Gastrocnemius medialis (tissue), 4 donors: ENCODE results near the gene MAB21L1.

Experiments used
- POLR2A ChIP-seq, 2 donors: fragments of 450-650 bp; IDR thresholded peaks; one replicate each; pipeline ENCODE4 v1.6.1; 2017; ENCODE audit warnings: antibody characterized with exemption in 2 of 2, mild to moderate bottlenecking in 2 of 2, moderate library complexity in 2 of 2
- TF ChIP-seq, protein P1 (sequence below), 5 experiments: fragments of 450-650 bp in 3 of 5; fragments of 200-600 bp in 2 of 5; sonication (generic) in 2 of 5; IDR thresholded peaks in 4 of 5; conservative IDR thresholded peaks in 1 of 5; 1 replicate in 4 of 5; 2 replicates in 1 of 5; pipeline ENCODE4 v1.5.1; 2016 to 2019; ENCODE audit warnings: antibody characterized with exemption in 5 of 5, mild to moderate bottlenecking in 3 of 5, moderate library complexity in 3 of 5

DNA sequence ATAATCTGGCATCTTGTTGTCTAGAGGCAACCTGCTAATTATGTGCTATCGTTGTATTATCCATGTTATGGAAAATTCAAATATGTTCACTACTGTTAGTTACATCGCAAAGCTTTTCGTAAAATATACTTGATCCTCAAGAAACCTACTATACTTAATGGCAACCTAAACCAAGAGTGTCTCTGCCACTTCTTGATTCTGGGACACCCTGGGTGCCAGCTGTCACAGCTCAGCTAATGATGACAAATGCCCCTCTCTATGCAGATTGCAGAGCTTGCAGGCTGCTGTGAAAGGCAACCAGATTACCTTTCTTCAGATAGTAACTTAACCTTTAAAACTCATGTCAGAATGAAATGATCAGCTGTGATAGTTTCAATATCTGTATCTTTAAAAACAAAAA lies 8.9 kb upstream of the MAB21L1 start:
- no peak for TF ChIP-seq POLR2A (IDR thresholded peaks at IDR 0.05)
- TF ChIP-seq, protein P1, sequence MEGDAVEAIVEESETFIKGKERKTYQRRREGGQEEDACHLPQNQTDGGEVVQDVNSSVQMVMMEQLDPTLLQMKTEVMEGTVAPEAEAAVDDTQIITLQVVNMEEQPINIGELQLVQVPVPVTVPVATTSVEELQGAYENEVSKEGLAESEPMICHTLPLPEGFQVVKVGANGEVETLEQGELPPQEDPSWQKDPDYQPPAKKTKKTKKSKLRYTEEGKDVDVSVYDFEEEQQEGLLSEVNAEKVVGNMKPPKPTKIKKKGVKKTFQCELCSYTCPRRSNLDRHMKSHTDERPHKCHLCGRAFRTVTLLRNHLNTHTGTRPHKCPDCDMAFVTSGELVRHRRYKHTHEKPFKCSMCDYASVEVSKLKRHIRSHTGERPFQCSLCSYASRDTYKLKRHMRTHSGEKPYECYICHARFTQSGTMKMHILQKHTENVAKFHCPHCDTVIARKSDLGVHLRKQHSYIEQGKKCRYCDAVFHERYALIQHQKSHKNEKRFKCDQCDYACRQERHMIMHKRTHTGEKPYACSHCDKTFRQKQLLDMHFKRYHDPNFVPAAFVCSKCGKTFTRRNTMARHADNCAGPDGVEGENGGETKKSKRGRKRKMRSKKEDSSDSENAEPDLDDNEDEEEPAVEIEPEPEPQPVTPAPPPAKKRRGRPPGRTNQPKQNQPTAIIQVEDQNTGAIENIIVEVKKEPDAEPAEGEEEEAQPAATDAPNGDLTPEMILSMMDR (IDR thresholded peaks at IDR 0.05 in 4 of 5, conservative IDR thresholded peaks at IDR 0.05 in 1 of 5), result no peak
